Neural cell (in vitro differentiated cells): ENCODE results near the gene LUM. TPM values are rescaled to one million over a fixed set of nuclear protein-coding genes. Genes with fewer than 3 reads are reported as not detected.

Source experiments
- H2AFZ ChIP-seq: fragments of 200-600, 300-800 bp; sonication (generic), shearing (Covaris generic); 2 replicates; pipeline ENCODE4 v1.6.0; 2014; ENCODE audit warnings: low read depth, mild to moderate bottlenecking, antibody characterized with exemption, low read length, moderate library complexity
- H3F3A ChIP-seq: fragments of 200-600 bp; shearing (Covaris generic); 2 replicates; pipeline ENCODE4 v1.6.1; 2016; ENCODE audit warnings: mild to moderate bottlenecking, moderate library complexity, mixed read lengths, antibody characterized with exemption, low read length; ENCODE audit not compliant: insufficient read depth, poor library complexity, severe bottlenecking
- H3K27ac ChIP-seq: fragments of 200-600, 300-800 bp; sonication (generic), shearing (Covaris generic); 2 replicates; pipeline ENCODE4 v1.5.1; 2014; ENCODE audit warnings: mild to moderate bottlenecking, low read length, moderate library complexity
- H3K27me3 ChIP-seq: fragments of 300-800, 200-600 bp; sonication (generic), shearing (Covaris generic); 2 replicates; pipeline ENCODE4 v1.6.0; 2014; ENCODE audit warnings: mild to moderate bottlenecking, low read depth, low read length, moderate library complexity; ENCODE audit not compliant: insufficient read depth
- H3K36me3 ChIP-seq: fragments of 300-800, 200-600 bp; sonication (generic), shearing (Covaris generic); 2 replicates; pipeline ENCODE4 v1.5.1; 2014; ENCODE audit warnings: mild to moderate bottlenecking, antibody characterized with exemption, low read length, moderate library complexity; ENCODE audit not compliant: insufficient read depth
- H3K4me2 ChIP-seq: fragments of 300-800, 200-600 bp; sonication (generic), shearing (Covaris generic); 2 replicates; pipeline ENCODE4 v1.6.0; 2014; ENCODE audit warnings: mild to moderate bottlenecking, low read length
- H3K4me3 ChIP-seq: fragments of 300-800, 200-600 bp; sonication (generic), shearing (Covaris generic); 2 replicates; pipeline ENCODE4 v1.5.1; 2014; ENCODE audit warnings: mild to moderate bottlenecking, low read length, moderate library complexity
- H3K79me2 ChIP-seq: fragments of 200-600 bp; shearing (Covaris generic); replicated peaks from 2 replicates; pipeline ENCODE4 v1.6.0; 2014; ENCODE audit warnings: mild to moderate bottlenecking, low read length, moderate library complexity; ENCODE audit not compliant: insufficient read depth
- H3K9ac ChIP-seq: fragments of 300-800, 200-600 bp; sonication (generic), shearing (Covaris generic); 2 replicates; pipeline ENCODE4 v1.6.1; 2016; ENCODE audit warnings: mild to moderate bottlenecking, low read length, mixed read lengths
- H3K9me2 ChIP-seq: fragments of 200-600 bp; shearing (Covaris generic); 2 replicates; pipeline ENCODE4 v1.6.1; 2016; ENCODE audit warnings: mild to moderate bottlenecking, low read length, mixed read lengths; ENCODE audit not compliant: insufficient read depth
- H3K9me3 ChIP-seq: fragments of 200-600, 300-800 bp; sonication (generic), shearing (Covaris generic); 2 replicates; pipeline ENCODE4 v1.6.1; 2016; ENCODE audit warnings: mild to moderate bottlenecking, mixed run types, low read length, moderate library complexity, mixed read lengths
- H4K20me1 ChIP-seq: fragments of 200-600 bp; shearing (Covaris generic); 2 replicates; pipeline ENCODE4 v1.6.1; 2016; ENCODE audit warnings: mild to moderate bottlenecking, mixed run types; ENCODE audit not compliant: insufficient read depth
- CTCF ChIP-seq: fragments of 450-650 bp; IDR thresholded peaks from 2 replicates; pipeline ENCODE4 v1.5.1; 2014; ENCODE audit warnings: antibody characterized with exemption, mild to moderate bottlenecking, moderate library complexity; ENCODE audit not compliant: poor library complexity, severe bottlenecking
- EP300 ChIP-seq: fragments of 450-650 bp; conservative IDR thresholded peaks from 2 replicates; pipeline ENCODE4 v1.6.1; 2014; ENCODE audit warnings: antibody characterized with exemption, mild to moderate bottlenecking, moderate library complexity; ENCODE audit not compliant: poor library complexity, severe bottlenecking
- EZH2 ChIP-seq: fragments of 200-600, 300-800 bp; shearing (Covaris generic), sonication (generic); IDR thresholded peaks from 2 replicates; pipeline ENCODE4 v1.6.1; 2014; ENCODE audit warnings: antibody characterized with exemption, low read length, borderline replicate concordance, mild to moderate bottlenecking; ENCODE audit not compliant: insufficient read depth, poor library complexity, severe bottlenecking
- MXI1 ChIP-seq: fragments of 450-650 bp; conservative IDR thresholded peaks from 2 replicates; pipeline ENCODE4 v1.6.1; 2014; ENCODE audit warnings: antibody characterized with exemption, mild to moderate bottlenecking; ENCODE audit not compliant: poor library complexity, severe bottlenecking
- POLR2AphosphoS5 ChIP-seq: IDR thresholded peaks from 2 replicates; pipeline ENCODE4 v1.6.1; 2012
- RAD21 ChIP-seq: fragments of 450-650 bp; conservative IDR thresholded peaks from 2 replicates; pipeline ENCODE4 v1.6.1; 2014; ENCODE audit warnings: antibody characterized with exemption, mild to moderate bottlenecking, moderate library complexity
- REST ChIP-seq: IDR thresholded peaks from 2 replicates; pipeline ENCODE4 v1.6.1; 2012; ENCODE audit warnings: borderline replicate concordance
- SMC3 ChIP-seq: fragments of 450-650 bp; conservative IDR thresholded peaks from 2 replicates; pipeline ENCODE4 v1.6.1; 2014; ENCODE audit warnings: antibody characterized with exemption, mild to moderate bottlenecking, moderate library complexity; ENCODE audit not compliant: poor library complexity
- TAF1 ChIP-seq: IDR thresholded peaks from 2 replicates; pipeline ENCODE4 v1.6.1; 2012; ENCODE audit warnings: low read depth
- polyA plus RNA-seq: library from polyadenylated mRNA; depleted of rRNA; stranded (reverse); fragments of >200 nt; gene quantifications from 2 replicates; pipeline ENCODE4 v1.2.3, GENCODE V29; 2014

LUM gene
- polyA plus RNA-seq, 1 donor from 2014 or later: 0.89 TPM

GRCh38 chr12:91142221-91142631 lies 30.9 kb upstream of the LUM start:
- Histone ChIP-seq H3K27me3 (no peaks in the 10 kb centered on the region), H3K9me2 (no peaks in the 10 kb centered on the region), H3K4me3 (no peak overlapping the region), H3K4me2 (no peak overlapping the region), H4K20me1 (no peaks in the 10 kb centered on the region), H3K9me3 (no peaks in the 10 kb centered on the region), H3K79me2 (no peaks in the 10 kb centered on the region), H3K36me3 (no peaks in the 10 kb centered on the region), H3F3A (no peaks in the 10 kb centered on the region), H3K27ac (no peak overlapping the region), H3K9ac (no peak overlapping the region), H2AFZ (no peak overlapping the region)
- TF ChIP-seq CTCF: no peak
- no peak for TF ChIP-seq POLR2AphosphoS5

- Histone ChIP-seq H3K27ac (no peak overlapping the region), H3K9ac (no peak overlapping the region), H3F3A (no peaks in the 10 kb centered on the region), H3K9me3 (no peaks in the 10 kb centered on the region), H3K9me2 (no peaks in the 10 kb centered on the region), H2AFZ (no peak overlapping the region), H3K4me3 (no peak overlapping the region), H4K20me1 (no peaks in the 10 kb centered on the region), H3K27me3 (no peaks in the 10 kb centered on the region), H3K79me2 (no peaks in the 10 kb centered on the region), H3K4me2 (no peak overlapping the region), H3K36me3 (no peaks in the 10 kb centered on the region)
- TF ChIP-seq SMC3: no peak
- no peak for TF ChIP-seq POLR2AphosphoS5
- no peak for TF ChIP-seq MXI1
- TF ChIP-seq EZH2: no peak
- TF ChIP-seq CTCF: no peak
- TF ChIP-seq RAD21: no peak
- TF ChIP-seq TAF1: no peak
- no peak for TF ChIP-seq EP300
- TF ChIP-seq REST: no peak
Measured at GRCh38 chr12:91140026-91140931, 29.0 kb upstream of the LUM start.
